Calu3 (cell line): Measurements from ENCODE around the gene TGFB1. TPM values are rescaled to one million over a fixed set of nuclear protein-coding genes. Genes with fewer than 3 reads are reported as not detected.

Source experiments
- BruUV-seq: library from RNA; stranded (reverse); fragments of 400-500 nt; replicated peaks from 2 replicates; lab custom pipeline; 2021; lab: Mats Ljungman, UMichigan
- CTCF ChIA-PET: fragments of 300-600 bp; sonication (Branson Sonifier 250); formaldehyde crosslinking; loops from one replicate; lab custom pipeline; 2022; ENCODE audit warnings: antibody characterized with exemption; lab: Charles Lee
- DNase-seq: peaks from one replicate; pipeline ENCODE4 v3.0.0; 2022
- H3K27ac Mint-ChIP-seq: one replicate; pipeline ENCODE4 v1.8.0; 2022; ENCODE audit warnings: mixed read lengths; ENCODE audit not compliant: unreplicated experiment
- H3K27me3 Mint-ChIP-seq: one replicate; pipeline ENCODE4 v1.8.0; 2022; ENCODE audit warnings: mixed read lengths; ENCODE audit not compliant: unreplicated experiment
- H3K36me3 Mint-ChIP-seq: one replicate; pipeline ENCODE4 v1.8.0; 2022; ENCODE audit warnings: mild to moderate bottlenecking, moderate library complexity, mixed read lengths; ENCODE audit not compliant: insufficient read depth, unreplicated experiment
- H3K4me1 Mint-ChIP-seq: one replicate; pipeline ENCODE4 v1.8.0; 2022; ENCODE audit warnings: mild to moderate bottlenecking, low read depth, mixed read lengths; ENCODE audit not compliant: unreplicated experiment
- H3K4me3 Mint-ChIP-seq: one replicate; pipeline ENCODE4 v1.8.0; 2022; ENCODE audit warnings: mild to moderate bottlenecking, low read depth, moderate library complexity, mixed read lengths; ENCODE audit not compliant: unreplicated experiment
- H3K9me3 Mint-ChIP-seq: one replicate; pipeline ENCODE4 v1.8.0; 2022; ENCODE audit warnings: low read depth, mixed read lengths; ENCODE audit not compliant: unreplicated experiment
- CTCF ChIP-seq: fragments of 200-600 bp; IDR thresholded peaks from one replicate; pipeline ENCODE4 v1.8.0; 2022; ENCODE audit warnings: antibody characterized with exemption; ENCODE audit not compliant: unreplicated experiment
- intact Hi-C: fragments of 100-400 bp; cut with micrococcal nuclease; formaldehyde crosslinking; loops from one replicate; pipeline ENCODE4 v1.10.0; 2022; ENCODE audit not compliant: unreplicated experiment
- total RNA-seq: library from RNA; stranded (reverse); gene quantifications from 2 replicates; pipeline ENCODE4 v1.2.3, GENCODE V29; 2022

TGFB1 gene
- total RNA-seq, 1 experiment from 2014 or later, result 39.2 TPM

- DNase-seq, result no peak
- peaks cover 12% of the 10 kb centered on the region for H3K4me1 Mint-ChIP-seq
- H3K36me3 Mint-ChIP-seq, result peaks cover 94% of the 10 kb centered on the region
- no peaks in the 10 kb centered on the region for H3K27me3 Mint-ChIP-seq
- intact Hi-C loops, result no loop called here
- CTCF ChIA-PET, result interaction anchor here (0.7 kb wide), 1 partner anchor 624 kb away, joined by 3 read pairs; the partner anchor contains the start of gene ERFL
- no peak overlapping the region for H3K27ac Mint-ChIP-seq
- no TSS peak for BruUV-seq
- H3K9me3 Mint-ChIP-seq, result no peaks in the 10 kb centered on the region
- no peak overlapping the region for H3K4me3 Mint-ChIP-seq
- no peak for TF ChIP-seq CTCF
Measured at GRCh38 chr19:41303954-41304353, 49.8 kb downstream of the TGFB1 start.

- no peak for DNase-seq
- H3K27ac Mint-ChIP-seq, result no peak overlapping the region
Measured at GRCh38 chr19:41302624-41303351, 50.9 kb downstream of the TGFB1 start.

GRCh38 chr19:41300555-41300954 lies 53.2 kb downstream of the TGFB1 start:
- no peaks in the 10 kb centered on the region for H3K4me1 Mint-ChIP-seq
- no peak for TF ChIP-seq CTCF
- BruUV-seq, result no TSS peak
- no peak for DNase-seq
- peaks cover 97% of the 10 kb centered on the region for H3K36me3 Mint-ChIP-seq
- intact Hi-C loops, result no loop called here
- CTCF ChIA-PET, result no interaction called here
- H3K27me3 Mint-ChIP-seq, result no peaks in the 10 kb centered on the region
- H3K4me3 Mint-ChIP-seq, result no peak overlapping the region
- H3K9me3 Mint-ChIP-seq, result no peaks in the 10 kb centered on the region
- H3K27ac Mint-ChIP-seq, result no peak overlapping the region

More at GRCh38 chr19:41302624-41303351, 50.9 kb downstream of the TGFB1 start:
- H3K27me3 Mint-ChIP-seq, result no peaks in the 10 kb centered on the region
- no peak for TF ChIP-seq CTCF
- intact Hi-C loops, result no loop called here
- H3K4me1 Mint-ChIP-seq, result no peaks in the 10 kb centered on the region
- BruUV-seq, result no TSS peak
- no peaks in the 10 kb centered on the region for H3K9me3 Mint-ChIP-seq
- no peak overlapping the region for H3K4me3 Mint-ChIP-seq
- CTCF ChIA-PET, result interaction anchor here (0.7 kb wide), 2 partner anchors 37 to 1282 kb away, joined by 3 read pairs; no protein-coding TSS in a partner anchor
- H3K36me3 Mint-ChIP-seq, result peaks cover 97% of the 10 kb centered on the region

- CTCF ChIA-PET, result no interaction called here
- peaks cover 8% of the 10 kb centered on the region for H3K4me1 Mint-ChIP-seq
- no peaks in the 10 kb centered on the region for H3K27me3 Mint-ChIP-seq
- no peak for DNase-seq
- intact Hi-C loops, result no loop called here
- H3K9me3 Mint-ChIP-seq, result no peaks in the 10 kb centered on the region
- no peak overlapping the region for H3K27ac Mint-ChIP-seq
- TF ChIP-seq CTCF, result no peak
- BruUV-seq, result no TSS peak
- H3K4me3 Mint-ChIP-seq, result no peak overlapping the region
- H3K36me3 Mint-ChIP-seq, result peaks cover 95% of the 10 kb centered on the region
Measured at GRCh38 chr19:41299755-41300089, 54.0 kb downstream of the TGFB1 start.
